ENCODE measurements around the gene FAS.

FAS gene

DNA sequence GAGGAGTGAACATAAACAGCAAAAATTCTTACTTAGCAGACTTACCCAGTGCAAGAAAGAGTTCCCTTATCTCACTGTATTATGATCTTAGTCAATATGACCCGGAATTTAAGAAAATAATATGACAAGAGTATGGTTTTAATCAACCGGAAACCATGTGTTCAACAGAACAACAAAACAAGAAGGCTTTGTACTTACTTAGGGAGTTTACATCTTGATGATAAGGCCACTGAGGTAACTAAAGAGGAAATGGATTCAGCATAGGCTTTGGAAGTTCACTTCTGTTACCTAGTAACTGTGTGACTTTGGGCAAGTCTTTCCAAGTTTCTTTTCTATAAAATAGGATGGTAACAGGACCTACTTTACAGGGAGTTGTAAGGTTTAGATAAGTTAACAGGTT, 7.4 kb upstream of the FAS start:
- peak in 1 of 2 donors; percentile 59 for DNase-seq (ENCODE audit: low read depth in 2 of 2)
- no peak overlapping the region for H3K4me3 ChIP-seq (replicated peaks in 1 of 2; ENCODE audit: low read depth in 2 of 2, low read length in 2 of 2)
- TF ChIP-seq, protein P1, sequence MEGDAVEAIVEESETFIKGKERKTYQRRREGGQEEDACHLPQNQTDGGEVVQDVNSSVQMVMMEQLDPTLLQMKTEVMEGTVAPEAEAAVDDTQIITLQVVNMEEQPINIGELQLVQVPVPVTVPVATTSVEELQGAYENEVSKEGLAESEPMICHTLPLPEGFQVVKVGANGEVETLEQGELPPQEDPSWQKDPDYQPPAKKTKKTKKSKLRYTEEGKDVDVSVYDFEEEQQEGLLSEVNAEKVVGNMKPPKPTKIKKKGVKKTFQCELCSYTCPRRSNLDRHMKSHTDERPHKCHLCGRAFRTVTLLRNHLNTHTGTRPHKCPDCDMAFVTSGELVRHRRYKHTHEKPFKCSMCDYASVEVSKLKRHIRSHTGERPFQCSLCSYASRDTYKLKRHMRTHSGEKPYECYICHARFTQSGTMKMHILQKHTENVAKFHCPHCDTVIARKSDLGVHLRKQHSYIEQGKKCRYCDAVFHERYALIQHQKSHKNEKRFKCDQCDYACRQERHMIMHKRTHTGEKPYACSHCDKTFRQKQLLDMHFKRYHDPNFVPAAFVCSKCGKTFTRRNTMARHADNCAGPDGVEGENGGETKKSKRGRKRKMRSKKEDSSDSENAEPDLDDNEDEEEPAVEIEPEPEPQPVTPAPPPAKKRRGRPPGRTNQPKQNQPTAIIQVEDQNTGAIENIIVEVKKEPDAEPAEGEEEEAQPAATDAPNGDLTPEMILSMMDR (IDR thresholded peaks at IDR 0.05; ENCODE audit: low read depth, low read length): no peak

DNA sequence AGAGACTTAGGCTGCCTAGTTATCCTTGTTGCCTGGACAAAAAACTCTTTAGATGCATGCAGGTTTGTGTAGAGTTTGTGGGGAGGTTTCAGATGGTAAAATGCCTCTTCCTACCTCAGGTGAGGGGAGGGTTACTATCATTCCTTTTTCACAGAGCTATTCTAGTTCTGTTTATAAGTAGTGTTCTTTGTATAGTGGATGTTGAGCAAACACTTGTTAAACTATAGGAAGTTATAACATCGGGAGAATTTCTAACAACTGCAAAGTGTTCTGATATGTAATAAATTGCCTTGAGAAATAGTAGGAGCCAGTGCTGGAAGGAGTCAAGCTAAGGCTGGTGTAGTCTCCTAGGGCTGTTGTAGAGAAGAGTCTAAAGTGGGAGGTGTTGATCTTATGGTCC, 6.7 kb upstream of the FAS start:
- no peak for DNase-seq (ENCODE audit: low read depth in 2 of 2)

DNA sequence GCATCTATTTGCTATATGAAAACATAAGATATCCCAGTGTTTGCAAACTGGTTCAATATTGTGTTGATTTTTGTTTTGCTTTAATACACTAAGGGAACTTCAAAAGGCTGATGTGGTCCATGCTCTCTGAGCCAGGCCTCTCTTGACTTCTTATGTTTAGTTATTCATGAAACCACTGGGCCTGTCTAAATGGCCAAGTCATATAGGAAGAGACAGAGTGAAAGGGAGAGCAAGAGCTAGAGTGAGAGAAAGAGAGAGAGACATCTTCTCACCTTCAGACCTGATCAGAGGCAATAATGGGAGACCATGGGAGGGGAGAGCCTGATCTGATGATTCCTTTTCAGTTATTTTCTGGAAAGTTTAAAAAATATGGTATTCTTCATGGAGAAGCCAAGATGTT, 6.1 kb upstream of the FAS start:
- no peak overlapping the region for H3K4me3 ChIP-seq (replicated peaks in 1 of 2; ENCODE audit: low read depth in 2 of 2, low read length in 2 of 2)
- TF ChIP-seq, protein P1 (IDR thresholded peaks at IDR 0.05; ENCODE audit: low read depth, low read length): no peak
- DNase-seq (ENCODE audit: low read depth in 2 of 2): no peak

More for the DNA sequence above, 6.7 kb upstream of the FAS start:
- TF ChIP-seq, protein P1 (IDR thresholded peaks at IDR 0.05; ENCODE audit: low read depth, low read length): no peak
- no peak overlapping the region for H3K4me3 ChIP-seq (replicated peaks in 1 of 2; ENCODE audit: low read depth in 2 of 2, low read length in 2 of 2)

DNA sequence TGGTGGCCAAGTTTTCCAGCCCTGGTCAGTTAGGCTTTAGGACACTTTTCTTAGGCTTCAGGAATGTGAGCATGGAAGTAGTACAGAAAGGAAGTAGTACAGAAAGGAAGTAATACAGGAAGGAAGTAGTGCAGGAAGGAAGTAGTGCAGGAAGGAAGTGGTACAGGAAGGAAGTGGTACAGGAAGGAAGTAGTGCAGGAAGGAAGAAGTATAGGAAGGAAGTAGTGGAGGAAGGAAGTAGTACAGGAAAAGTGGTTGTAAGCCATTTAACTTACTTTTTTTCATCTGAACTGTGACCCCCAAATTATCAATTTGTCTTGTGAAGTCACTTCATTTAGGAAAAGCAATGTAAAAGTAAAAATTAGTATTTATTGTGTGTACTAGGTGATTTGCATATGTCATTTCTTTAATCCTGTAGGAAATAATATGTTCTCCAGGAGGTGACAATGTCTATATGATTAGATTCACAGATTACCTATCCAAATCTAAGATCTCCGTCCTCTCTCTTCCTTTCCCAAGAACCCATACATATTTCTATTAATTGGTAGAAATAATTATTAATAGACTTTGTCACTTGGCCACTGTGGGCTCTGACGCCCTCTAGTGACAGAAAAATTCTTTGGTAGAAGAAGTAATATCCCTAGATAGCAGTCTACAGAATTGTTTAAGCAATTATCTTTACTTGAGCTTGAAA, 3.9 kb upstream of the FAS start:
- TF ChIP-seq, protein P1 (IDR thresholded peaks at IDR 0.05; ENCODE audit: low read depth, low read length): peak; percentile 63
- no peak overlapping the region for H3K4me3 ChIP-seq (replicated peaks in 1 of 2; ENCODE audit: low read depth in 2 of 2, low read length in 2 of 2)
- DNase-seq (ENCODE audit: low read depth in 2 of 2): peak; percentile 64 to 68

DNA sequence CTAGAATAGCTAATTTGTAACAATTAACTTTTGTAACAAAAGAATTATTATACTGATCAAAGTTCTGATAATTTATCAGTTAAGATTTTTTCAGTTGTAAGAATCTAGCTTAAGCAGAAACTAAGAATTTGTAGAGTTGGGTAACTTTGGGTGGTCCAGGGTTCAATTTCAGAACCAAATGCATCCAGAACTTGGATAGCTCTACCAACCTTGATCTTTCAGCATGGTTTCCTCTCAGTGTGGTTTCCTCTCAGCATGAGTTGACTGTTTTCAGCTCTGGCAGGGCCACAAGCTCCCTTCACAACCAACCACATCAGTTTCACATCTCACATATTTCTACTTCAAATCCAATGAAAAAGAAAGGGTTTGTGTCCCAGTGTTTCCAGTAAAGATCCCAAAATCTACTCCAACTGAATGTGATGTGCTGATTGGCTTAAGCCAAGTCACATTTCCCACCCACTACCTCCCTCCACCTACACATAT, 3.3 kb upstream of the FAS start:
- TF ChIP-seq, protein P1 (IDR thresholded peaks at IDR 0.05; ENCODE audit: low read depth, low read length): no peak
- no peak overlapping the region for H3K4me3 ChIP-seq (replicated peaks in 1 of 2; ENCODE audit: low read depth in 2 of 2, low read length in 2 of 2)
- no peak for DNase-seq (ENCODE audit: low read depth in 2 of 2)

DNA sequence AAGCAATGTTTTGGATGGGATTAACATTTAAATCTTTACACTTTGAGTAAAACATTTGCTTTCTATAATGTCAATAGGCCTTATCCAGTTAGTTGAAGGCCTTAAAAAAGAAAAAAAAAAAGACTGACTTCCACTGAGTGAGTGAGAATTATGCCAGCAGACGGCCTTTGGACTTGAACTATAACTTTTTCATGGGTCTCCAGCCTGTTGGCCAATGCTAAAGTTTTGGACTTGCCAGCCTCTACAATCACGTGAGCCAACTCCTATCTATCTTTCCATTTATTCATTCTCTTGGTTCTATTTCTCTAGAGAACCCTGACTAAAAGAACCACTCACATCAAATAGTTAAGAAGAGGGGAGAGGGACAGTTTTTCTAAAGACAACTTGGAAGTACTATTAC, 2.8 kb upstream of the FAS start:
- TF ChIP-seq, protein P1 (IDR thresholded peaks at IDR 0.05; ENCODE audit: low read depth, low read length): no peak
- no peak for DNase-seq (ENCODE audit: low read depth in 2 of 2)
- no peak overlapping the region for H3K4me3 ChIP-seq (replicated peaks in 1 of 2; ENCODE audit: low read depth in 2 of 2, low read length in 2 of 2)

DNA sequence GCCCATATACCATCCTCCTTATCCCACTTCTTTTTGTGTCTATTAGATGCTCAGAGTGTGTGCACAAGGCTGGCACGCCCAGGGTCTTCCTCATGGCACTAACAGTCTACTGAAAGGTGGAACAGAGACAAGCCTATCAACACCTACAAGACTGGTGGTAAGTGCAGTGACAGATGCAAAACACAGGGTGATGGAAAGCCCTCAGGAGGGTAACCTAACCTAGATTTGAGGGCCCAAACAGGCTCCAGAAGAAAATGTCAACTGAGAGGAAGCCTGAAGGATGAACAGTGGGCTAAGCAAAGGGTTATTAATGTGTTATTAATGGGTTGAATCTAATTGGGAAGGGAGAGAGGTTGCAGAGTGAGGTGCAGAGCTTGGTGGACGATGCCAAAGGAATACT, 1.2 kb upstream of the FAS start:
- TF ChIP-seq, protein P1 (IDR thresholded peaks at IDR 0.05; ENCODE audit: low read depth, low read length): no peak
- peak overlapping the region; percentile 11 to 90 for H3K4me3 ChIP-seq (replicated peaks in 1 of 2; ENCODE audit: low read depth in 2 of 2, low read length in 2 of 2)
- DNase-seq (ENCODE audit: low read depth in 2 of 2): no peak

All from cardiac fibroblast (primary cell).